GM21825 (cell line): ENCODE measurements around the gene SNRPA.
"Not testable (repeated sequence)": the region's sequence is repeated elsewhere in the genome, so short reads cannot be mapped to it uniquely, and the experiment has no call there.

ENCODE experiments used
- ATAC-seq: cut with Tn5 transposase; IDR thresholded peaks from one replicate; pipeline ENCODE4 v1.9.1; 2021; ENCODE audit warnings: mild to moderate bottlenecking, moderate library complexity; ENCODE audit not compliant: unreplicated experiment

The SNRPA gene

DNA sequence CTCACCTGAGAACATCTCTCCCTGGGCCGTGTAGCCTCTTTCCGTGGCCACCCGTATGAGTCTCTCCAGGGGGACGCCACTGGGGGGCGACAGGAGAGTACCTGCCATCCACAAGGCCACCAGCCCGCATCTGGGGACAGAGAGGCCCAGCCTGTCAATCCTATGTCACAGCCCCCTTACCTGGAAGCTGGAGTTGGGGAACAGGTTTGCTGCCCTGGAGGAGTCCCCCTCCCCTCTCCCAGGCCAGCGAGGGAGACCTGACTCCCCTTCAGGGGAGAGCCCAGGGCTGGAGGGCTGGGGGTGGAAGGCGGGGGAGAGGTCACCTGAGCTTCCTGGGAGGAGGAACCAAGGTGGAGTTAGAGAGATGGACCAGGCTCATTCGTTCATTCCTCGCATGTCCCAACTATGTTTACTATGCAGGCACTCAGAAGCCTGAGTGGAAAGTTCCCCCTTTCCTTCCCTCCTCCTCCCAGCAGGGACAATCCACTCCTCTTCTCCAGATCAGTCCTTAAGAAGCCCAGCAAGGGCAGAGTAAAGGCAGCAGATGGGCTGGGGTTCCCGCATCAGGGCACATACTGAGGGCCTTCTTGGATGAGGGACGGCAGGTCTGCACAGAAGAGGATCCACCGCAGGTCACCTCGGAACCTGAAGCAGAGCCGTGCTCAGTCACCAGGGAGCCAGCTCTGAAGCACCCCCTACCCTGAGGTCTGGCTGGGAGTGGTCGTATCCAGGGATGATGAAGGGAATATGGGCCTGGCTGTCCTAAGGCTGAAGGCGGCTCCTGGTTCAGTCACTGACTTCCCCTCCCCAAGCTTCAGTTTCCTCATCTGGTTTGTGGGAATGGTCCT lies 6.2 kb upstream of the SNRPA start:
- no peak for ATAC-seq

DNA sequence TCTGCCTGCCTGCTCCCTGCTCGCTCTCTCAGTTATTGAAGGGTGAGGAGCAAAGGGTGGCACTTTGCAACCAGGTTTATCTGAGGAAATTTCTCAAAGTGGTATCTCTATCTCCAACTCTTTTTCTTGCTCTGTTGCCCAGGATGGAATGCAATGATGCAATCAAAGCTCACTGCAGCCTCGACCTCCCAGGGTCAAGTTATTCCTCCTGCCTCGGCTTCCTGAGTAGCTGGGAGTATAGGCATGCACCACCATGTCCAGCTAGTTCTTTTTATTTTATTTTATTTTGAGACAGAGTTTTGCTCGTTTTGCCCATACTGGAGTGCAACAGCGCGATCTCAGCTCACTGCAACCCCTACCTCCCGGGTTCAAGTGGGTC lies 5.6 kb upstream of the SNRPA start:
- ATAC-seq, result no peak

DNA sequence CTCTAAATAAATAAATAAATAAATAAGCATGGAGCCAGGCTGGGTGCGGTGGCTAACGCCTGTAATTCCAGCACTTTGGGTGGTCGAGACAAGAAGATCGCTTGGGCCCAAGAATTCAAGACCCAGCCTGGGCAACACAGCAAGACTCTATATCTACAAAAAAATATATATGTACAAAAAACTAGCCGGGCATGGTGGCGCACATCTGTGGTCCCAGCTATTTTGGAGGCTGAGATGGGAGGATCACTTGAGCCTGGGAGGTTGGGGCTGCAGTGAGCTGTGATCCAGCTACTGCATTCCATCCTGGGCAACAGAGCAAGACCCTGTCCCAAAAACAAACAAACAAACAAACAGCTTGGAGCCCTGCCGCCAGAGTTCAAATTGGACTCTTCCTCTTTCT lies 3.5 kb upstream of the SNRPA start:
- ATAC-seq, result no peak

DNA sequence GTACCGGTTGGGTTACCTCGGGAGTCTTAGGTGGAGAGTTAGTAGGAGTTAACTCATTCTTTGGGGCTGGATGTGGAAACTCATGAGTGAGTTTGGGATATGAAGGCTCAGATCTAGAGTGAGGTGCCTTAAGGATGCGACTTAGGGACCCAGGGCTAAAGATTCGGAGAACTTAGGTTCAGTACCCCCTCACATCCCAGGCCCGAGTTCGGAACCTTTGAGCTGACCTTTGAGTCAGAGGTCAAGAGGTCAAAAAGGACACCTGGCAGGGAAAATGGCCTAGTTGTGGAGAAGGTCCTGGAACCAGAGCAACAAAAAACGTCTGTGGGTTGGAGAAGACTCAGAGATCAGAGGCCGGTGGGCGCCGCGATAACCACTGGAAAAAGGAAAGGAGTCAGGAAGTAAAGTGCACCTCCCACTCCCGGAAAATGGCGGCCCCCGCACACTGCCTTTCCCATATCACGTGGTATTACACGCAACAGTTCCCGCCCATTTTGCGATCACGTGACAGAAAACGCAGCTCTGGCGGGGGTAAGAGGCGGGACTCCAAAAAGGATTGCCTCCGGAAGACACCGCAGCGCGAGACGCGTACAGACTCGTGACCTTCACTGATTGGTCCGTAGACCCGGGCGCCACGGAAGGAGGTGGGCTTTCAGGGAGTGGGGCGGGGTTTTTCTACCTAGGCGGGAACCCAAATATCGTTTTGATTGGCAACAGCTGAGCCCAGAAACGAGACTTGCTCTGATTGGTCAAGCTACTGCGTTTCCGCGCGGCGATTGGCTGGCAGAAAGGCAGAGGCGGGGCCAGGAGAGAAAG lies 737 bp upstream of the SNRPA start, which contains the start of gene ACTMAP:
Gene ACTMAP, minus strand, starts transcription at position 420 of the 816 bp plus-strand sequence. CDS start 674 bp downstream, outside the sequence.
- ATAC-seq, result peak; percentile 79

DNA sequence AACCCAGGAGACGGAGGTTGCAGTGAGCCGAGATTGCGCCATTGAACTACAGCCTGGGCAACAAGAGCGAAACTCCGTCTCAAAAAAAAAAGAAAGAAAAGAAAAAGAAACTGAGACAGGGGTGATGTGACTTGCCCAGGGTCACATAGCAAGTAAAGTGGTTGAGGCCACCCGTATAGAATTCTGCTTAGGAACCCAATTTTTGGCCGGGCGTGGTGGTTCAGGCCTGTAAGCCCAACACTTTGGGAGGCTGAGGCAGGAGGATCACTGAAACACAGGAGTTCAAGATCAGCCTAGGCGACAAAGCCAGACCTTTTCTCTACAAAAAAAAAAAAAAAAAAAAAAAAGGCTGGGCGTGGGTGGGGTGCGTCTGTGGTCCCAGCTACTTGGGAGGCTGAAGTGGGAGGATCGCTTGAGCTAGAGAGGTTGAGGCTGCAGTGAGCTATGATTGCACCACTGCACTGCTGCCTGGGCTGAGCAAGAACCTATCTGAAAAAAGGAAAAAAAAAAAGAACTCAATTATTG lies 1.3 kb downstream of the SNRPA start:
- ATAC-seq, result no peak

DNA sequence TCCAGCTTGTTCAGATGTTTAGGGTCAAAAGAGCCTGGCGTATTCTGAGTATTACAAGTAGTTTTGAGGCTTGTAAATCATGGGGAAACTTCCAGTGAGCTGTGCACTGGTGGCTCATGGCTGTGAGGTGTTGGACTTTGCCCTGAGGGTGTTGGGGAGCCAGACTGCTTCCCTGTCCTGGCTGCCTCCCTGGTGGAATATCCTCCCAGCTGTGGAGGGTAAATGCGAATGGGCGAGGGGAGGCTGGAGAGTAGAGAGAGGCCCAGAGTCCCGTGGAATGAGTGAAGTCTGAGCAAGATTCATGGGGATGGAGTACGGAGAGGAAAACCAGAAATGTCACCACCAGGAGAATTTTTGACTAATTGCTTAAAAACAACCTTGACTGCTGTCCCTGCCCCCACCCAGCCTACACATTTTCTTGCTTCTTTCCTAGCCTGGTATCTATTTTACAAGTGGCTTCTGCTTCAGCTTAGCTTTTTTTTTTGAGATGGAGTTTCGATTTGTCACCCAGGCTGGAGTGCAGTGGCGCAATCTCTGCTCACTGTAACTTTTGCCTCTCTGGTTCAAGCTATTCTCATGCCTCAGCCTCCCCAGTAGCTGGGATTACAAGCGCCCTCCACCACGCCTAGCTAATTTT lies 3.7 kb downstream of the SNRPA start:
- ATAC-seq, result no peak

DNA sequence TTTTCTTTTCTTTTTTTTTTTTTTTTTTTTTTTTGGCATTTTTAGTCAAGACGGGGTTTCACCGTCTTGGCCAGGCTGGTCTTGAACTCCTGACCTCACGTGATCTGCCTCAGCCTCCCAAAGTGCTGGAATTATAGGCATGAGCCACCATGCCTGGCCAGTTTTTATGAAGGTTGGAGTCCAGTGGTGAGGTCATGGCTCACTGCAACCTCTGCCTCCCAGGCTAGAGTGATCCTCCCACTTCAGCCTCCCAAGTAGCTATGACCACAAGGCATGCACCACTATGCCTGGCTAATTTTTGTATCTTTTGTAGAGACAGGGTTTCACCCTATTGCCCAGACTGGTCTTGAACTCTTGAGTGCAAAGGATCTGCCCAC lies 4.2 kb downstream of the SNRPA start:
- ATAC-seq, result no peak

DNA sequence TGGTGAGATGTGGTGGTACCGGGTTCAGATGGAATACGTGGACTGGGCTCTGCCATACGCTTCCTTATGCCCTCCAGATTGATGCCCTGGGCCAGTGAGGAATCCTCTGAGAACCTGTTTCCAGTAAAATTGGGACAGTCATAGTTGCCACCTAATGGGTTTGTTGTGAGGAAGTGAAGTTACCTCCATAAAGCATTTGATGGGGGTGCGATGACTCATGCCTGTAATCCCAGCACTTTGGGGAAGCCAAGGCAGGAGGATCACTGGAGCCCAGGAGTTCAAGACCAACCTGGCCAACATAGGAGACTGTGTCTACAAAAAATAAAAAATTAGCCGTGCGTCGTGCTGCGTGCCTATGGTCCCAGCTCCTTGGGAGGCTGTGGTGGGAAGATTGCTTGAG lies 4.8 kb downstream of the SNRPA start:
- ATAC-seq, result no peak

DNA sequence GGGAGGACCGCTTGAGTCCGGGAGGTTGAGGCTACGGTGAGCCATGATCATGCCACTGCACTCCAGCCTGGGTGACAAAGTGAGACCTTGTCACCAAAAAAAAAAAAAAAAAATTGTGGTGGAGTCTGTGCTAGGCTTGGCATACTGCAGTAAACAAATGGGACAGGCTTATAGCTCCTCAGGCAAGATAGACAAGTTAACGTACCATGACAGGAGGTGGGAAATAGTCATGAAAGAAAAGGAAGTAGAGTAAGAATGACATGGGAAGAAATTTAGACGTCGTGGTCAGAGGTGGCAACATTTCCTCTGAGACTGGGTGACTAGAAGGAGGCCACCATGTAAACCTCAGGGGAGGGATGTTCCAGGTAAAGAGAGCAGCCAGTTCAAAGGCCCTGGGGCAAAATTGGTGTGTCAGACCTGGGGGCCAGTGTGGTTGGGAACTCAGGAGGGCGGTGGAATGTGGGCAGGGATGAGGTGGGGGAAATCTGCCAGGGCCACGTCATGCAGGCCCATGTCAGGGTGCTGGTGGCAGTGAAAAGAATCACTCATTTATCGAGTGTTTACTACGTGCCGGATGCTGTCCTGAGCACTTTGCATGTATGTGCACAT lies 5.6 kb downstream of the SNRPA start:
- no peak for ATAC-seq

DNA sequence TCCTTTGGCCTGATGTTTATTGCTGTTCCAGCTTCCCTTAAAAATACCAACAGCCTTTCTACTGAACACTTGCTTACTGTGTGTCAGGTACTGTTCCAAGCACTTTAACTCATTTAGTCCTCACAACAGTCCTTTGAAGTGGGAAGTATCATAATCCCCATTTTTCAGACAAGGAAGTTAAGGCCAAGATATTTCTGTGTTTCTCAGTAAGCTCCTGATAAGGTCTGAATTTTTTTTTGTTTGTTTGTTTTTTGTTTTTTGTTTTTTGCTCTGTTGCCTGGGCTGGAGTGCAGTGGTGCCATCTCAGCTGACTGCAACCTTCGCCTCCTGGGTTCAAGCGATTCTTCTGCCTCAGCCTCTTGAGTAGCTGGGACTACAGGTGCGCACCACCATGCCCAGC lies 7.5 kb downstream of the SNRPA start:
- ATAC-seq, result no peak

DNA sequence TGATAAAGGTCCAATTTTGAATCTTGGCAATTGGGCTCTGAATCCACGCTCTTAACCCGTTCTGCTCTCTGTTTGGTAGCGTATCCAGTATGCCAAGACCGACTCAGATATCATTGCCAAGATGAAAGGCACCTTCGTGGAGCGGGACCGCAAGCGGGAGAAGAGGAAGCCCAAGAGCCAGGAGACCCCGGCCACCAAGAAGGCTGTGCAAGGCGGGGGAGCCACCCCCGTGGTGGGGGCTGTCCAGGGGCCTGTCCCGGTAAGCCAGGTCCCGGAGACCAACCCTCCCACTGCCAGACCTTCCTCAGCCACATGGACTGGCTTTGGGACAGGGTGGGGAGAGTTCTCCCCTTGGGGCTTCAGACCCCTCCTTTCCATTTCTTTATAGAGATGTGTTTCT lies 8.3 kb downstream of the SNRPA start:
- ATAC-seq, result no peak

DNA sequence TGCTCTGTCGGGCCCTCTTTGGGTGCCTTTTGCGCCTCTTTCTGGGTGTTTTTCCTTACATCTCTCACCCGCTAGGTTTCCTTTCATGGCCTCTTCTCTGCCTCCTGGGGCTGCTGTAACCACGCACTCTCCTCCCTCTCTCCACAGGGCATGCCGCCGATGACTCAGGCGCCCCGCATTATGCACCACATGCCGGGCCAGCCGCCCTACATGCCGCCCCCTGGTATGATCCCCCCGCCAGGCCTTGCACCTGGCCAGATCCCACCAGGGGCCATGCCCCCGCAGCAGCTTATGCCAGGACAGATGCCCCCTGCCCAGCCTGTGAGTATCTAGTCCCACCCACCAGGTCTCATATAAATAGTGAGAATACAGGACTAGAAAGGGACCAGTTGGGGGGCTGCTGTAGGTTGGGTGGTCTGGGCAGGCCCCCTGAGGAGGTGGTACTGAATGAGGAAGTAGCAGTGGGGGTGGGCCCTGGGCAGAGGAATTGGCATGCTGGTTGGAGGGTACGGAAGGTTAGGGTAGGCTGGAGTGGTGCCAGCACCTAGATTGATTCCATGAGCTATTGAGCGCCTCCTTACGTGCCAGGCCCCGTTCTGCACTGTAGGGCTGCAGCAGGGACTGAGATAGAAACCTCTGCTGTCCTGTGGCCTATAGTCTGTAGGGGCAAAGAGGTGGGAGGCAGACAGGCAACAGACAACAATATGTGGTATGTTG lies 11.9 kb downstream of the SNRPA start:
- ATAC-seq, result no peak

DNA sequence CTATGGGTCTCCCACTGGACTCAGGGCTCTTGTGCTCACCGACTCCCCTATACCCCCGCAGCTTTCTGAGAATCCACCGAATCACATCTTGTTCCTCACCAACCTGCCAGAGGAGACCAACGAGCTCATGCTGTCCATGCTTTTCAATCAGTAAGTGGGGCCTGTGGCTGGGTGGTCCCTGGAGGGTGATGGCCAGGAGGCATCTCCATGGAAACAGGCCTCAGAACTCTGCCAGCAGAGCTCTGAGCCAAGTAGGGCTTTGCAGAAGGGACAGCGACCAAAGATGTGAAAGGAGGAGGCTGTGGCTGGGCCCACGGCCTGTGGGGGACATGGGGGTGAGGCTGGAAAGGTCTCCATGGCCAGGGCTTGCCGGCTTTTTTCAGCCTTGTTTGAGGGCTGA lies 12.5 kb downstream of the SNRPA start:
- ATAC-seq, result no peak

DNA sequence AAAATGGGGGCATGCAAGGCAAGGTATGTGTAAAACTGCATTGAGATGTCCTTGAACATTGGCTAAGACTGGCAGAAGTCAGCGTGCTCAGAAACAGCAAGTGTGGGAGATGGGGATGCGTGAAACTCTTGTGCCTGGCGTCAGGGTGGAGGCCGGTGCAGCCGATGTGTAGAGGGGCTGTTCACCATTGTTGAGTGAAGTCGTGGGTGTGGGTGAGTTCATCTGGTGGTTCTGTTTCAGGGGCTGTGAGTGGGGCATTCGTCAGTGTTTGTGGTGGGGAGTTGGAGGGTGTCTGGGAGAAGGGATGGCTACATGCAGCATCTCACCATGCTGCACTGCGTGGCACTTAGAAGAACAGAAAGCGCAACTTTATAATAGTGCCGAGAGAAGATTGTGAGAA lies 13.0 kb downstream of the SNRPA start:
- no peak for ATAC-seq

DNA sequence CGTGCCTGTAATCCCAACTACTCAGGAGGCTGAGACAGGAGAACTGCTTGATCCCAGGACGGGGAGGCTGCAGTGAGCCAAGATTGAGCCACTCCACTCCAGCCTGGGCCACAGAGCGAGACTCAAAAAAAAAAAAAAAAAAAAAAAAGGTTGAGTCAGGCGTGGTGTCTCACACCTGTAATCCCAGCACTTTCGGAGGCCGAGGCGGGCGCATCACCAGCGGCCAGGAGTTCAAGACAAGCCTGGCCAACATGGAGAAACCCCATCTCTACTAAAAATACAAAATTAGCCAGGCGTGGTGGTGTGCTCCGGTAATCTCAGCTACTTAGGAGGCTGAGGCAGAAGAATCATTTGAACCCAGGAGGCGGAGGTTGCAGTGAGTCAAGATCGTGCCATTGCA lies 15.4 kb downstream of the SNRPA start:
- not testable (repeated sequence) for ATAC-seq

DNA sequence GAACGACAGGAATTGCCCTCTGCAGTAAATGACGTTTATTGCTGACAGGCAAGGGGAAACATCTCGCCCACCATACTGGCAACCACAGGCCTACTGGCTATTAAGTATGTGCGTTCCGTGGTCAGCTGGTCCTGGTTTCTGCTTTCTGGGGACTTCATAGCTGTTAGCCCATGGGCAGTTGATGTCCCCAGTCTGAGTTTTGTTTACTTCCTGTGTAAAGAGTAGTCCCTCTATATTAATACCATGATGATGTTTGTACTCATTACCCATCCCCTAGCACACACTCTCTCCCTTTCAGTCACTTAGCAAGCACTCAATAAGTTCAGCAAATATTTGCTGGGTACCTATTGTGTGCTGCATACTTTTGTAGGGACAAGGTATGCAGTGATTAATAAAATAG lies 17.9 kb downstream of the SNRPA start:
- no peak for ATAC-seq

DNA sequence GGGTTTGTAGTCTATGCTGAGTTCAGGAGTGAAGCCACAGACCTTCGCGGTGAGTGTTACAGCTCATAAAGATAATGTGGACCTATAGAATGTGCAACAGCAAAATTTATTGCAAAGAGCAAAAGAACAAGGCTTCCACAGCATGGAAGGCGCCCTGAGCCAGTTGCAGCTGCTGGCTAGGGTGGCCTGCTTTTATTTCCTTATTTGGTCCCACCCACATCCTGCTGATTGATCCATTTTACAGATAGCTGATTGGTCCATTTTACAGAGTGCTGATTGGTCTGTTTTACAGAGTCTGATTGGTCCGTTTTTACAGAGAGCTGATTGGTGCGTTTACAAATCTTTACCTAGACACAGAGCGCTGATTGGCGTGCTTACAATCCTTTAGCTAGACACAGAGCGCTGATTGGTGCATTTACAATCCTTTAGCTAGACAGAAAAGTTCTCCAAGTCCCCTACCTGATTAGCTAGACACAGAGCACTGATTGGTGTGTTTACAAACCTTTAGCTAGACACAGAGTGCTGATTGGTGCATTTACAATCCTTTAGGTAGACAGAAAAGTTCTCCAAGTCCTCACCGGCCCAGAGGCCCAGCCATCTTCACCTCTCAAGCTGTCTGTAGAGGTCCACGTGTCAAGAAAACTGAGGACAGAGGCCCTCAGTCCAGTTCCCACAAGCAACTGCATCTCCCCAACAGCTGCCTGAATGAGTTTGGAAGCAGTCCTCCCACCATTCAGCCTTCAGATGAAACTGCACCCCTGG lies 20.3 kb downstream of the SNRPA start:
- not testable (repeated sequence) for ATAC-seq

DNA sequence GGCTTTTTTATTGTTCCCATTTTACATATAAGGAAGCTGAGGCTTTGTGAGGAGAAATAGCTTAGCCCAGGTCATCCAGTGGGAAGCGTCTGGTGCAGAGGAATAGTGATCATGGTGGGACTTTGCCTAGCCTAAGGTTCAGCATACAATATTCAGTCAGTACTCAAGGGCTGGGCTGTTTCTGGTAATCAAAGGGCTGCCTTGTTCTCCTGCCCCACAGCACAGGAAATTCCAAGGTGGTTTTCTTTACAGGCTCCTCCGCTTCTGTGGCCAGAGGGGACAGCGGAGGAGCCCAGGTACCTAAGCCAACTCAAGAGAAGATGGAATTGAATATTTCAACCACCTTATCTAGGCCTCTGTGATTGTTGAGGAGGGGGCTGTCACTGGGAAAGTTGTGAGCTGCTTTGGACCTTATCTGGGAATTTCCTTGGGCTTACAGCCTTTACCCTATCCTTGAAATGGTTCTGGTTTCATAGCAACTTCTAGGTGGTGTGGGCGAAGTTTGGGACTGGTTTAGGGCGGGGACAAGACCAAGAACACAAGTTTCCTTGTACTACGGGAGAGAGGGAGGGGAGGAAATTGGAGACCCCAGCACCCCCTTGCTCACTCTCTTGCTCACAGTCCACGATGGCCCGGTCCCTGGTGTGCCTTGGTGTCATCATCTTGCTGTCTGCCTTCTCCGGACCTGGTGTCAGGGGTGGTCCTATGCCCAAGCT lies 24.1 kb downstream of the SNRPA start, which contains the start of gene MIA:
Gene MIA, plus strand, starts transcription at position 606 of the 716 bp plus-strand sequence. Its CDS starts 22 bp downstream, at position 628.
- ATAC-seq, result no peak

DNA sequence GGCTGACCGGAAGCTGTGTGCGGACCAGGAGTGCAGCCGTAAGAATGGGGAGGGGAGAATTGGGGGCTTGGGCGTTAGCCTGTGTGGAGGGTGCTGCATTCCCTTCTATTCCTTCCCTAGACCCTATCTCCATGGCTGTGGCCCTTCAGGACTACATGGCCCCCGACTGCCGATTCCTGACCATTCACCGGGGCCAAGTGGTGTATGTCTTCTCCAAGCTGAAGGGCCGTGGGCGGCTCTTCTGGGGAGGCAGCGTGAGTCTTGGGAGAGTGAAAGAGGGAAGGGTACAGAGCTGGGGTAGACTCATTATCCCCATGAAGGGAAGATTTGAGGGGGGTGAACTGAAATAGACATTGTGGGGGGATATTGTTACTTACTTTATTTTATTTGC lies 24.6 kb downstream of the SNRPA start:
- no peak for ATAC-seq
